ENCODE results near the gene RASL11A.
"Not testable (repeated sequence)": the region's sequence is repeated elsewhere in the genome, so short reads cannot be mapped to it uniquely, and the experiment has no call there.

RASL11A gene

GRCh38 chr13:27300406-27300805 lies 29.8 kb downstream of the RASL11A start:
- not testable (repeated sequence) for DNase-seq (ENCODE audit: low read depth in 3 of 3)

GRCh38 chr13:27300941-27301586 lies 30.4 kb downstream of the RASL11A start:
- no peak for DNase-seq (ENCODE audit: low read depth in 3 of 3)

GRCh38 chr13:27302643-27303262 lies 32.1 kb downstream of the RASL11A start:
- no peak for DNase-seq (ENCODE audit: low read depth in 3 of 3)

GRCh38 chr13:27304099-27304498 lies 33.5 kb downstream of the RASL11A start:
- no peak for DNase-seq (ENCODE audit: low read depth in 3 of 3)

GRCh38 chr13:27304611-27305010 lies 34.0 kb downstream of the RASL11A start:
- DNase-seq (ENCODE audit: low read depth in 3 of 3): no peak

GRCh38 chr13:27306364-27306763 lies 35.7 kb downstream of the RASL11A start:
- DNase-seq (ENCODE audit: low read depth in 3 of 3): no peak

- no peak for DNase-seq (ENCODE audit: low read depth in 3 of 3)
These were observed 38.3 kb downstream of the RASL11A start for GRCh38 chr13:27308941-27309340.

- no peak for DNase-seq (ENCODE audit: low read depth in 3 of 3)
These were observed 38.9 kb downstream of the RASL11A start for GRCh38 chr13:27309401-27309958.

- no peak for DNase-seq (ENCODE audit: low read depth in 3 of 3)
These were observed 39.5 kb downstream of the RASL11A start for GRCh38 chr13:27309967-27310598.

- DNase-seq (ENCODE audit: low read depth in 3 of 3): no peak
These were observed 40.3 kb downstream of the RASL11A start for GRCh38 chr13:27310946-27311345.

- no peak for DNase-seq (ENCODE audit: low read depth in 3 of 3)
These were observed 41.0 kb downstream of the RASL11A start for GRCh38 chr13:27311518-27312210.

GRCh38 chr13:27313770-27314169 lies 43.1 kb downstream of the RASL11A start:
- no peak for DNase-seq (ENCODE audit: low read depth in 3 of 3)

GRCh38 chr13:27319404-27319803 lies 48.8 kb downstream of the RASL11A start:
- DNase-seq (ENCODE audit: low read depth in 3 of 3): no peak

- DNase-seq (ENCODE audit: low read depth in 3 of 3): no peak
These were observed 51.1 kb downstream of the RASL11A start for GRCh38 chr13:27321468-27322431.

- not testable (repeated sequence) for DNase-seq (ENCODE audit: low read depth in 3 of 3)
These were observed 51.8 kb downstream of the RASL11A start for GRCh38 chr13:27322443-27322842.

Measured in stimulated activated CD4-positive, alpha-beta T cell treated with anti-CD3 and anti-CD28 coated beads, TNF-alpha, amount 100 ng/mL, for 24 hours (primary cell).